ENCODE results near the gene INPP4B. TPM values are rescaled to one million over a fixed set of nuclear protein-coding genes. Genes with fewer than 3 reads are reported as not detected.

Gene INPP4B
- total RNA-seq, 4 donors from 2014 or later = 29.4 to 51.5 (median 35.3) TPM

GRCh38 chr4:142549726-142550463 lies 296.2 kb downstream of the INPP4B start:
- no peak for DNase-seq
- no peak overlapping the region for H3K4me3 ChIP-seq
- no peaks in the 10 kb centered on the region for H3K9me3 ChIP-seq
- no peaks in the 10 kb centered on the region for H3K27me3 ChIP-seq
- no peak overlapping the region for H3K27ac ChIP-seq
- no peak for TF ChIP-seq POLR2A (IDR thresholded peaks at IDR 0.05)
- no peak for TF ChIP-seq CTCF (IDR thresholded peaks at IDR 0.05)
- H3K4me1 ChIP-seq = no peaks in the 10 kb centered on the region
- H3K36me3 ChIP-seq = no peaks in the 10 kb centered on the region
- intact Hi-C loops (cut with DNase I; ENCODE audit: low total_unique reads) = no loop called here

- TF ChIP-seq POLR2A (IDR thresholded peaks at IDR 0.05) (no peak), CTCF (IDR thresholded peaks at IDR 0.05) (no peak)
- H3K4me1 ChIP-seq = no peaks in the 10 kb centered on the region
- no peaks in the 10 kb centered on the region for H3K36me3 ChIP-seq
- no peaks in the 10 kb centered on the region for H3K27me3 ChIP-seq
- DNase-seq = no peak
- no peaks in the 10 kb centered on the region for H3K9me3 ChIP-seq
- intact Hi-C loops (cut with DNase I; ENCODE audit: low total_unique reads) = no loop called here
- no peak overlapping the region for H3K4me3 ChIP-seq
- no peak overlapping the region for H3K27ac ChIP-seq
Observed at GRCh38 chr4:142549248-142549647, 296.9 kb downstream of the INPP4B start.

DNA sequence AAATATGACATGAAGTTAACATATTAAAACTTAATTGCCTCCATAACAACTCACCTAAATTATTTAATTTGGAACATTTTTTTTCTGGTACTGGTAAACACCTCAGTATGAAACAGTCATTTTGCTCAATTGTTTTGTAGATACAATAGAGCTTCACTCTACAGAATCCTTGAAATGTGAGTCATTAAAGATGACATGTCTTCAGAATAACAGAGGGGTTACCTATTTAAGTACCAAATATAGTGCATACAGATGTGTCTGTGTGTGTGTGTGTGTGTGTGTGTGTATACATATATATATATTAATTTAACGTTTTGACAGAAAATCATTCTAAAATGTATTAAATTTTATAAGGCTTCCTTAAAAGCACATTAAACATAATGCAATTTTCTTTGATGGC lies 297.6 kb downstream of the INPP4B start:
- H3K9me3 ChIP-seq = no peaks in the 10 kb centered on the region
- no peaks in the 10 kb centered on the region for H3K4me1 ChIP-seq
- intact Hi-C loops (cut with DNase I; ENCODE audit: low total_unique reads) = no loop called here
- no peak overlapping the region for H3K27ac ChIP-seq
- no peak for TF ChIP-seq CTCF (IDR thresholded peaks at IDR 0.05)
- no peak for TF ChIP-seq POLR2A (IDR thresholded peaks at IDR 0.05)
- H3K36me3 ChIP-seq = no peaks in the 10 kb centered on the region
- DNase-seq = no peak
- H3K27me3 ChIP-seq = no peaks in the 10 kb centered on the region
- H3K4me3 ChIP-seq = no peak overlapping the region

- intact Hi-C loops (cut with DNase I; ENCODE audit: low total_unique reads) = no loop called here
- Histone ChIP-seq H3K4me3 (no peak overlapping the region), H3K27ac (no peak overlapping the region), H3K36me3 (peaks cover 0 to under 1% of the 10 kb centered on the region in 2 donors), H3K4me1 (no peaks in the 10 kb centered on the region), H3K9me3 (no peaks in the 10 kb centered on the region), H3K27me3 (no peaks in the 10 kb centered on the region)
- no peak for TF ChIP-seq CTCF (IDR thresholded peaks at IDR 0.05)
- TF ChIP-seq POLR2A (IDR thresholded peaks at IDR 0.05) = no peak
- no peak for DNase-seq
Observed at GRCh38 chr4:142547974-142548373, 298.1 kb downstream of the INPP4B start.

DNA sequence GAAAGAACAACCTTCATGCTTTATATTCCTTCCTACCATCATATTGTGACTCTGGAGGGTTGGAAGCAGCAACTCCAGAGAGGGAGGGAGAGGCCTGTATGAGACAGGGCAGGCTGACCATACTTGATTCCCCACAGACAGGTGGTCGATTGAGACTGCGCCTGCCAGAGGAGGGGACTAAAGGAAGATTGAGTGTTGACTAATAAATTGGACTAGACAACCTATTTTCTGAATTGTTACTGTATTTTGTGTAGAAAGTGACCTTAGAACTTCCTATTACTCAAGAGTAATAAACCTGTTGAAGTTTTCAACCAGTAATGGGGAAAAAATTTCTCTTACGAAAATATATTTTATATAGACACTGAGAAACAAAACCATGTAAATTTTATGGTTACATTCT lies 301.5 kb downstream of the INPP4B start:
- Histone ChIP-seq H3K4me1 (no peaks in the 10 kb centered on the region), H3K4me3 (no peak overlapping the region), H3K27me3 (no peaks in the 10 kb centered on the region), H3K9me3 (no peaks in the 10 kb centered on the region), H3K27ac (no peak overlapping the region), H3K36me3 (peaks cover 0 to 2% of the 10 kb centered on the region in 2 donors)
- DNase-seq = no peak
- no peak for TF ChIP-seq POLR2A (IDR thresholded peaks at IDR 0.05)
- TF ChIP-seq CTCF (IDR thresholded peaks at IDR 0.05) = no peak
- intact Hi-C loops (cut with DNase I; ENCODE audit: low total_unique reads) = no loop called here

Data from uterus (tissue), 4 donors.